Ammon's horn (tissue), 1 donor: Measurements from ENCODE around the gene SLC10A7.
A peak's percentile ranks its signal among the peaks of the same experiment; 100 is the strongest.

Experiments
- DNase-seq: peaks from one replicate; pipeline ENCODE4 v3.0.0-alpha.2; 2016; ENCODE audit warnings: low spot score

The SLC10A7 gene

GRCh38 chr4:146521541-146522097, at the start of gene SLC10A7:
Gene SLC10A7 (minus strand): TSS chr4:146521940. CDS start chr4:146521717, 223 bp downstream.
- DNase-seq: peak; percentile 88

- DNase-seq: no peak
Observed at GRCh38 chr4:146567396-146567795, 45.7 kb upstream of the SLC10A7 start.

GRCh38 chr4:146564492-146564891, 42.8 kb upstream of the SLC10A7 start:
- no peak for DNase-seq

GRCh38 chr4:146550161-146550560, 28.4 kb upstream of the SLC10A7 start:
- peak; percentile 3 for DNase-seq

GRCh38 chr4:146548443-146548842, 26.7 kb upstream of the SLC10A7 start:
- DNase-seq: no peak

GRCh38 chr4:146545102-146545501, 23.4 kb upstream of the SLC10A7 start:
- no peak for DNase-seq

- DNase-seq: no peak
Observed at GRCh38 chr4:146534178-146534577, 12.4 kb upstream of the SLC10A7 start.

GRCh38 chr4:146525754-146526153, 4.0 kb upstream of the SLC10A7 start:
- no peak for DNase-seq

- no peak for DNase-seq
Observed at GRCh38 chr4:146524663-146525062, 2.9 kb upstream of the SLC10A7 start.

- peak; percentile 4 for DNase-seq
Observed at GRCh38 chr4:146522869-146523205, 1.1 kb upstream of the SLC10A7 start.

GRCh38 chr4:146522098-146522868, 543 bp upstream of the SLC10A7 start:
- peak; percentile 96 for DNase-seq

GRCh38 chr4:146520896-146521540, 722 bp downstream of the SLC10A7 start:
- peak; percentile 47 for DNase-seq

- no peak for DNase-seq
Observed at GRCh38 chr4:146514651-146515357, 6.9 kb downstream of the SLC10A7 start.

GRCh38 chr4:146513548-146513947, 8.2 kb downstream of the SLC10A7 start:
- no peak for DNase-seq

GRCh38 chr4:146511381-146511780, 10.4 kb downstream of the SLC10A7 start:
- DNase-seq: no peak

GRCh38 chr4:146510942-146511341, 10.8 kb downstream of the SLC10A7 start:
- DNase-seq: no peak

GRCh38 chr4:146508229-146508939, 13.4 kb downstream of the SLC10A7 start:
- DNase-seq: no peak

- no peak for DNase-seq
Observed at GRCh38 chr4:146507632-146508031, 14.1 kb downstream of the SLC10A7 start.

GRCh38 chr4:146506272-146506671, 15.5 kb downstream of the SLC10A7 start:
- no peak for DNase-seq

GRCh38 chr4:146500216-146500615, 21.5 kb downstream of the SLC10A7 start:
- DNase-seq: no peak

GRCh38 chr4:146498291-146498690, 23.4 kb downstream of the SLC10A7 start:
- no peak for DNase-seq

GRCh38 chr4:146495269-146495668, 26.5 kb downstream of the SLC10A7 start:
- DNase-seq: no peak
